Chondrocyte (in vitro differentiated cells): Measurements from ENCODE around the gene IRF9. TPM values are rescaled to one million over a fixed set of nuclear protein-coding genes. Genes with fewer than 3 reads are reported as not detected.

Experiments
- DNase-seq: peaks from one replicate; pipeline ENCODE4 v3.0.0; 2021; ENCODE audit warnings: mixed read lengths, low spot score
- H3K27ac Mint-ChIP-seq: one replicate; pipeline ENCODE4 v1.8.0; 2021; ENCODE audit warnings: mild to moderate bottlenecking, moderate library complexity, mixed read lengths; ENCODE audit not compliant: unreplicated experiment
- H3K27me3 Mint-ChIP-seq: 2 replicates; pipeline ENCODE4 v1.8.0; 2021; ENCODE audit warnings: low read depth, mixed read lengths
- H3K36me3 Mint-ChIP-seq: 2 replicates; pipeline ENCODE4 v1.8.0; 2021; ENCODE audit warnings: low read depth, mixed read lengths
- H3K4me1 Mint-ChIP-seq: 2 replicates; pipeline ENCODE4 v1.8.0; 2021; ENCODE audit warnings: low read depth, mild to moderate bottlenecking, mixed read lengths
- H3K4me3 Mint-ChIP-seq: one replicate; pipeline ENCODE4 v1.8.0; 2021; ENCODE audit warnings: mild to moderate bottlenecking, moderate library complexity, mixed read lengths; ENCODE audit not compliant: unreplicated experiment
- H3K9me3 Mint-ChIP-seq: 2 replicates; pipeline ENCODE4 v1.8.0; 2021; ENCODE audit warnings: low read depth, mixed read lengths
- CTCF ChIP-seq: fragments of 200-600 bp; sonication (generic); IDR thresholded peaks from 2 replicates; pipeline ENCODE4 v1.5.0; 2021; ENCODE audit warnings: antibody characterized with exemption, mild to moderate bottlenecking, moderate library complexity
- total RNA-seq: library from RNA; stranded (reverse); gene quantifications from 3 replicates; pipeline ENCODE4 v1.2.1, GENCODE V29; 2021

Gene IRF9
- total RNA-seq, 1 donor from 2014 or later, result 38.4 TPM

DNA sequence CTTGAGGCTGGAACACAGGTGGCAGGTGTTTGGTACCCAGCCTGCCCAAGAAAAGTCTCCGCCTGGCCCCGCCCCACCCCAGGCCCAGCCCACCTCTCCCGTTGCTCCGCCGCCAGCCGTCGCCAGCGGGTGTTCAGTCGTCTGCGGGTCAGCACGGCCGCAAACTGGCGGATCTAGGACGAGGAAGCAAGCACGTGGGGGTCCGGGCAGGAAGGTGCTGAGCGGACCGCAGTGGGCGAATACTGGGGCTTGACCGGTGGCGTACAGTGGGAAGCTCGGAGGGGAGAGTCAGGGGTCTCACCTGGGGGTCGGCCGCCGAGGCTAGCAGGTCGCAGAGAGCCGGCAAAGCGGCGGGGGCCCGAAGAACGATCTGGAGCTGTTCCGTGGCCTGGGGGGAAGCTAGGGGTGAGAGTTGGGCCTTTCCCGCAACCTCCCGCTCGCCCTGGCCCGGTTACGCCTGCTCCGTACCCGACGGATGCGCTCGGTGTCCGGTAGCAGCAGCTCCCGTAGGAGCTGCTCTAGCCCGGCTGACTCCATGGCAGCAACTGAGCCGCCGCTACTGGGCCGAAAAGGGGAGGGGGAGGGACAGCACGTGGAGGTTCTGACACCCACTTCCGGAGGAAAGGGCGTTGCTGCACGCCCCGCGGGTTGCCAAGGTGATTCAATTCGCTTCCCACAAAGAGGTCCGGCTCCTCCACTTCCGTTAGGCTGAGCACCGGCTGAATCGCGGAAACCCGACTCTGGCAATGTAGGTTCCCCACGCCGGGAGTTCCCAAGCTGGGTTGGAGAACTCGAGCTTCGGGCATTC lies 27.4 kb downstream of the IRF9 start, which contains the start of gene IPO4:
TSS of gene IPO4 (minus strand) at position 566 of the 808 bp plus-strand sequence. CDS start at position 537, 29 bp downstream.
- Mint-ChIP-seq H3K36me3 (peaks cover 13% of the 10 kb centered on the region), H3K27me3 (no peaks in the 10 kb centered on the region), H3K4me1 (peaks cover 25% of the 10 kb centered on the region), H3K27ac (peak within 1 kb of the TSS; percentile 91), H3K9me3 (no peaks in the 10 kb centered on the region), H3K4me3 (peak within 1 kb of the TSS; percentile 84)
- no peak for DNase-seq
- TF ChIP-seq CTCF, result no peak

DNA sequence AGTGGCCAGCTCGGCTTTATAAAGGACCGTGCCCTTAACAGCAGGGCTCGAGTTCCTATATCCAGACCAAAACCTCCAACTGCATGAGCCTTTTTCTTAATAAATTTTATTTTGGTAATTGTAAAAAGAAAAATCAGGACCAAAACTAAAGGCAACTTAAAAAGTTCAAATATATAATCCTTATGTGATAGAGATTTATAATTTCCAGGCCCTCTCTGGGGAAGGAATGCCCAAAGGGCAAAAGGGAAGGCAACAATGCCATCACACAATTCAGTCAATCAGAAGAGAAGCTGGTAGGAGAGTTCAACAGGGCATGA lies 28.0 kb downstream of the IRF9 start:
- Mint-ChIP-seq H3K4me3 (peak overlapping the region; percentile 84), H3K4me1 (peaks cover 27% of the 10 kb centered on the region), H3K36me3 (peaks cover 13% of the 10 kb centered on the region), H3K27ac (peak overlapping the region; percentile 91), H3K27me3 (no peaks in the 10 kb centered on the region), H3K9me3 (no peaks in the 10 kb centered on the region)
- no peak for TF ChIP-seq CTCF
- no peak for DNase-seq

GRCh38 chr14:24189460-24189859 lies 28.4 kb downstream of the IRF9 start:
- Mint-ChIP-seq H3K4me1 (peaks cover 32% of the 10 kb centered on the region), H3K27me3 (no peaks in the 10 kb centered on the region), H3K9me3 (no peaks in the 10 kb centered on the region), H3K36me3 (peaks cover 13% of the 10 kb centered on the region), H3K27ac (peak overlapping the region; percentile 91), H3K4me3 (no peak overlapping the region)
- no peak for DNase-seq
- no peak for TF ChIP-seq CTCF

- Mint-ChIP-seq H3K36me3 (peaks cover 13% of the 10 kb centered on the region), H3K27ac (no peak overlapping the region), H3K4me3 (no peak overlapping the region), H3K4me1 (peaks cover 37% of the 10 kb centered on the region), H3K9me3 (no peaks in the 10 kb centered on the region), H3K27me3 (no peaks in the 10 kb centered on the region)
- TF ChIP-seq CTCF, result no peak
- no peak for DNase-seq
Observed at GRCh38 chr14:24190416-24190815, 29.4 kb downstream of the IRF9 start.

DNA sequence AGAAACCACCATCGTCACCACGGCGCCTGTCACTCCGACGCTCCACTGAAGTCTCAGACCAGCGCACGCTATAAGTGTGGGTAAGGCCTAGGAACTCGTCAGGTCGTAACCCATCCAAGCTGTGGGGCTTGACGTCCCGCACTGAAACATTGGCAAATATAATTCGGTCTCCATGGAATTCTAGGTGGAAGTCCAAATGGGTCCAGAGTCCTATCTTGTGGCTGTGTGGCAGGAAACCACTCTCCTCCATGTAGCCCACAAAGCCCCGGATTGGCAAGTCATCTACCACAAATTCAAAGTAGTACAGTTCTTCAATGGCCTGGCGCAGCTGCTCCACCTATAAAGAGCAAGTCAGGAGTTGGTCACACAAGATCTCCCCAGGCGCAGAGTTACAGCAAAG lies 31.9 kb downstream of the IRF9 start:
- Mint-ChIP-seq H3K27me3 (no peaks in the 10 kb centered on the region), H3K36me3 (peaks cover 13% of the 10 kb centered on the region), H3K27ac (no peak overlapping the region), H3K4me1 (peaks cover 40% of the 10 kb centered on the region), H3K9me3 (no peaks in the 10 kb centered on the region), H3K4me3 (no peak overlapping the region)
- no peak for TF ChIP-seq CTCF
- no peak for DNase-seq
